HL-60 (cell line): ENCODE results near the gene CCL27.

ENCODE experiments used
- CTCF ChIP-seq: IDR thresholded peaks from one replicate; pipeline ENCODE4 v1.5.1; 2011; ENCODE audit warnings: low read length, control low read depth, inconsistent platforms; ENCODE audit not compliant: insufficient read depth
- POLR2AphosphoS5 ChIP-seq: IDR thresholded peaks from 2 replicates; pipeline ENCODE4 v1.6.1; 2012; ENCODE audit warnings: low read depth
- REST ChIP-seq: IDR thresholded peaks from 2 replicates; pipeline ENCODE4 v1.6.1; 2012; ENCODE audit warnings: low read depth; ENCODE audit not compliant: insufficient replicate concordance

- TF ChIP-seq CTCF: no peak
- no peak for TF ChIP-seq REST
- TF ChIP-seq POLR2AphosphoS5: no peak
These were observed 28.8 kb upstream of the CCL27 start, which contains the start of gene CCL19 for GRCh38 chr9:34690983-34691935.
